ENCODE measurements around the gene NAPA. TPM values are rescaled to one million over a fixed set of nuclear protein-coding genes. Genes with fewer than 3 reads are reported as not detected.

The NAPA gene
- polyA plus RNA-seq, 3 donors, result 77.5 to 135 (median 111) TPM

DNA sequence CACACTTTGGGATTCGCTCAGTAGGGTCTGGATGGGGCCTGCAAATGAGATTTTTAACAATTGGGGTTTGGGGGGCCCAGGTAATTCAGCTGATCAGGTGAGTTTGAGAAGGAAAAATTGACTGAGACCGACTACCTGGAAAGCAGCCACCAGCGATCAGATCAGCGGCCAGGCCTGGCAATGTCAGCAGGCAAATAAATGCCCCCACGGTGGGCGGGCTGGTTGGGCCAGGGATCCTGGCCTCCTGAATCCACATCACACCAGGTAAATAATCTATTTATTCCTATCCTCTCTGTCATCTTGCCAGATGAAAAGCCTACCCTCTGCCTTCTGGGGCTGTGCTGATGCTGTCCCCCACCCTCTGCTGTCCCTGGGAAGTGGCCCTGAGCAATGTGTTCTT lies 9.4 kb downstream of the NAPA start:
- H3K4me3 Mint-ChIP-seq, result peak overlapping the region in 1 of 2 donors; percentile 45

DNA sequence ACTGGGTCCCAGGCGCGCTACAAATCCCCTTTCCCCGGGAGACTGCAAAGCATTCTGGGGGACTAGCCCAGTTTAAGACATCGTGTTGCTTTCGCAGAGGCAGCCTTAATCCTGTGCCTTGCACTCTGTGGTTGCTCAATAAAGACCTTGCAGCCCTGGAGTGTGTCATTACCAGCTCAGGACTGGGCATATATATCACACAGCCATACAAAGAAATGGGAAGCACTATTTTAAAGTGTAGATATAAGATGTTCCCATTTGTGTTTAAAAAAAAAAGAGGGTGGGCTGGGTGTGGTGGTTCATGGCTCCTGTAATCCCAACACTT lies 11.1 kb downstream of the NAPA start:
- 88% methylated on average over 4 of the region's 5 CpGs for WGBS (ENCODE audit: insufficient coverage)
- H3K4me3 Mint-ChIP-seq, result no peak overlapping the region

More for the DNA sequence above, 9.4 kb downstream of the NAPA start:
- H3K9me3 Mint-ChIP-seq, result no peaks in the 10 kb centered on the region
- no peak overlapping the region for H3K4me3 ChIP-seq (replicated peaks in 1 of 3; ENCODE audit: low read depth in 2 of 3, low read length in 3 of 3)
- WGBS (ENCODE audit: insufficient coverage), result 100% methylated on average over 5 of the region's 6 CpGs
- no peaks in the 10 kb centered on the region for H3K9me3 ChIP-seq (replicated peaks in 1 of 2; ENCODE audit: control insufficient read depth in 1 of 2, insufficient read depth in 1 of 2, low read length in 2 of 2)
- peak overlapping the region in 1 of 7 donors; percentile 20 for H3K27ac Mint-ChIP-seq
- peaks cover 73% of the 10 kb centered on the region for H3K79me2 ChIP-seq (ENCODE audit: insufficient read depth, low read length)
- peaks cover 100% of the 10 kb centered on the region for H4K20me1 ChIP-seq (ENCODE audit: insufficient read depth, low read length)
- H3K27me3 ChIP-seq (ENCODE audit: control insufficient read depth in 2 of 2, insufficient read depth in 2 of 2, low read length in 2 of 2), result no peaks in the 10 kb centered on the region
- no peak overlapping the region for H3K9ac ChIP-seq (ENCODE audit: insufficient read depth, low read length, poor library complexity, severe bottlenecking)
- peaks cover 48 to 73% of the 10 kb centered on the region in 2 donors for H3K36me3 Mint-ChIP-seq
- H3K27ac ChIP-seq (ENCODE audit: low read depth in 1 of 2, low read length in 2 of 2), result no peak overlapping the region
- peaks cover 6% of the 10 kb centered on the region for H3K4me1 Mint-ChIP-seq
- H3K27me3 Mint-ChIP-seq (ENCODE audit: low read depth in 3 of 3), result peaks cover 0 to 2% (median 0%) of the 10 kb centered on the region in 3 donors
- no peak overlapping the region for H3K4me2 ChIP-seq (replicated peaks; ENCODE audit: extremely low read depth, low read length, poor library complexity, severe bottlenecking)
- TF ChIP-seq, protein P1, sequence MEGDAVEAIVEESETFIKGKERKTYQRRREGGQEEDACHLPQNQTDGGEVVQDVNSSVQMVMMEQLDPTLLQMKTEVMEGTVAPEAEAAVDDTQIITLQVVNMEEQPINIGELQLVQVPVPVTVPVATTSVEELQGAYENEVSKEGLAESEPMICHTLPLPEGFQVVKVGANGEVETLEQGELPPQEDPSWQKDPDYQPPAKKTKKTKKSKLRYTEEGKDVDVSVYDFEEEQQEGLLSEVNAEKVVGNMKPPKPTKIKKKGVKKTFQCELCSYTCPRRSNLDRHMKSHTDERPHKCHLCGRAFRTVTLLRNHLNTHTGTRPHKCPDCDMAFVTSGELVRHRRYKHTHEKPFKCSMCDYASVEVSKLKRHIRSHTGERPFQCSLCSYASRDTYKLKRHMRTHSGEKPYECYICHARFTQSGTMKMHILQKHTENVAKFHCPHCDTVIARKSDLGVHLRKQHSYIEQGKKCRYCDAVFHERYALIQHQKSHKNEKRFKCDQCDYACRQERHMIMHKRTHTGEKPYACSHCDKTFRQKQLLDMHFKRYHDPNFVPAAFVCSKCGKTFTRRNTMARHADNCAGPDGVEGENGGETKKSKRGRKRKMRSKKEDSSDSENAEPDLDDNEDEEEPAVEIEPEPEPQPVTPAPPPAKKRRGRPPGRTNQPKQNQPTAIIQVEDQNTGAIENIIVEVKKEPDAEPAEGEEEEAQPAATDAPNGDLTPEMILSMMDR (IDR thresholded peaks at IDR 0.05), result no peak
- DNase-seq, result no peak
- no peak overlapping the region for H2AFZ ChIP-seq (ENCODE audit: insufficient read depth, low read depth, low read length, poor library complexity, severe bottlenecking)
- no peaks in the 10 kb centered on the region for H3K4me1 ChIP-seq (ENCODE audit: control insufficient read depth in 1 of 2, insufficient read depth in 2 of 2, low read length in 2 of 2)
- intact Hi-C loops (cut with micrococcal nuclease), result no loop called here
- peaks cover 45 to 84% of the 10 kb centered on the region in 2 donors for H3K36me3 ChIP-seq (replicated peaks in 1 of 2; ENCODE audit: control insufficient read depth in 1 of 2, insufficient read depth in 2 of 2, low read length in 2 of 2)

More for the DNA sequence above, 11.1 kb downstream of the NAPA start:
- Histone ChIP-seq H3K27ac (ENCODE audit: low read depth in 1 of 2, low read length in 2 of 2) (peak overlapping the region in 1 of 2 donors; percentile 8), H3K4me1 (ENCODE audit: control insufficient read depth in 1 of 2, insufficient read depth in 2 of 2, low read length in 2 of 2) (no peaks in the 10 kb centered on the region), H3K4me3 (replicated peaks in 1 of 3; ENCODE audit: low read depth in 2 of 3, low read length in 3 of 3) (no peak overlapping the region), H3K27me3 (ENCODE audit: control insufficient read depth in 2 of 2, insufficient read depth in 2 of 2, low read length in 2 of 2) (no peaks in the 10 kb centered on the region), H3K36me3 (replicated peaks in 1 of 2; ENCODE audit: control insufficient read depth in 1 of 2, insufficient read depth in 2 of 2, low read length in 2 of 2) (peaks cover 58 to 89% of the 10 kb centered on the region in 2 donors), H3K4me2 (replicated peaks; ENCODE audit: extremely low read depth, low read length, poor library complexity, severe bottlenecking) (no peak overlapping the region), H4K20me1 (ENCODE audit: insufficient read depth, low read length) (peaks cover 100% of the 10 kb centered on the region), H3K9me3 (replicated peaks in 1 of 2; ENCODE audit: control insufficient read depth in 1 of 2, insufficient read depth in 1 of 2, low read length in 2 of 2) (no peaks in the 10 kb centered on the region), H3K9ac (ENCODE audit: insufficient read depth, low read length, poor library complexity, severe bottlenecking) (no peak overlapping the region), H3K79me2 (ENCODE audit: insufficient read depth, low read length) (peaks cover 57% of the 10 kb centered on the region), H2AFZ (ENCODE audit: insufficient read depth, low read depth, low read length, poor library complexity, severe bottlenecking) (no peak overlapping the region)
- Mint-ChIP-seq H3K27me3 (ENCODE audit: low read depth in 3 of 3) (peaks cover 0 to 2% (median 0%) of the 10 kb centered on the region in 3 donors), H3K4me1 (no peaks in the 10 kb centered on the region), H3K27ac (no peak overlapping the region), H3K36me3 (peaks cover 61 to 79% of the 10 kb centered on the region in 2 donors), H3K9me3 (no peaks in the 10 kb centered on the region)
- intact Hi-C loops (cut with micrococcal nuclease), result no loop called here
- DNase-seq, result no peak
- TF ChIP-seq, protein P1 (IDR thresholded peaks at IDR 0.05), result no peak

Data from CD14-positive monocyte (primary cell).